HCT116 (cell line): ENCODE results near the gene RAMP2. TPM values are rescaled to one million over a fixed set of nuclear protein-coding genes. Genes with fewer than 3 reads are reported as not detected.

ENCODE experiments used
- ATAC-seq: fragments of 200-7000 bp; cut with Tn5 transposase; 2 replicates; pipeline ENCODE4 v1.9.1; 2020; ENCODE audit warnings: mild to moderate bottlenecking, moderate library complexity
- BruUV-seq: library from RNA; stranded (reverse); fragments of 400-500 nt; replicated peaks from 2 replicates; lab custom pipeline; 2021; lab: Mats Ljungman, UMichigan
- CTCF ChIA-PET: fragments of 300-600 bp; sonication (Branson Sonifier 250); formaldehyde crosslinking; loops from one replicate; lab custom pipeline; 2021; ENCODE audit warnings: antibody characterized with exemption; lab: Charles Lee
- POLR2A ChIA-PET: fragments of 300-600, 350-600 bp; sonication (Branson Sonifier 250); formaldehyde crosslinking; loops from one replicate; lab custom pipeline; 2021; ENCODE audit warnings: antibody characterized with exemption; lab: Charles Lee
- RAD21 ChIA-PET, 2 experiments: fragments of 300-600 bp; sonication (Branson Sonifier 250); formaldehyde crosslinking; loops; one replicate each; lab custom pipeline; 2023; ENCODE audit warnings: low total read pairs in 2 of 2; ENCODE audit not compliant: uncharacterized antibody in 2 of 2, unreplicated experiment in 2 of 2, low non-redundant PET in 1 of 2; lab: Charles Lee
- DNase-seq: peaks from one replicate; pipeline ENCODE4 v3.0.0-alpha.2; 2010; ENCODE audit warnings: low read depth, low spot score
- H2AFZ ChIP-seq: fragments of 200-600 bp; shearing (Covaris generic), sonication (generic); 2 replicates; pipeline ENCODE4 v1.6.1; 2017; ENCODE audit warnings: low read depth, mixed run types, mixed read lengths, antibody characterized with exemption, low read length; ENCODE audit not compliant: poor library complexity, severe bottlenecking
- H3K27ac ChIP-seq: 2 replicates; pipeline ENCODE4 v1.5.1; 2012; ENCODE audit warnings: low read depth, low read length
- H3K27me3 ChIP-seq: fragments of 200-600 bp; sonication (generic); 2 replicates; pipeline ENCODE4 v1.6.1; 2016; ENCODE audit warnings: mixed run types, low read length, mixed read lengths; ENCODE audit not compliant: insufficient read depth
- H3K36me3 ChIP-seq, 2 experiments: fragments of 200-500 bp in 1 of 2; fragments of 200-600 bp in 1 of 2; sonication (Bioruptor generic) in 1 of 2; sonication (generic) in 1 of 2; 2 replicates each; pipeline versions ENCODE4 v1.5.1 to v1.6.1; 2014 to 2016; ENCODE audit warnings: low read length in 2 of 2, inconsistent platforms in 1 of 2, mixed read lengths in 1 of 2, mixed run types in 1 of 2; ENCODE audit not compliant: insufficient read depth in 2 of 2, control insufficient read depth in 1 of 2
- H3K4me1 ChIP-seq, 2 experiments: fragments of 200-600 bp in 1 of 2; sonication (generic) in 1 of 2; 2 replicates each; pipeline versions ENCODE4 v1.5.1 to v1.6.1; 2012 to 2017; ENCODE audit warnings: low read length in 2 of 2, inconsistent platforms in 1 of 2, mild to moderate bottlenecking in 1 of 2, mixed read lengths in 1 of 2, mixed run types in 1 of 2, moderate library complexity in 1 of 2; ENCODE audit not compliant: insufficient read depth in 2 of 2, control insufficient read depth in 1 of 2
- H3K4me2 ChIP-seq: fragments of 200-600 bp; sonication (generic); 2 replicates; pipeline ENCODE4 v1.6.1; 2017; ENCODE audit warnings: mixed run types, low read length, mixed read lengths
- H3K4me3 ChIP-seq, 2 experiments: fragments of 200-600 bp in 1 of 2; sonication (generic) in 1 of 2; replicated peaks in 1 of 2; 2 replicates each; pipeline ENCODE4 v1.5.1; 2011 to 2016; ENCODE audit warnings: low read length in 2 of 2, control low read depth in 1 of 2, low read depth in 1 of 2, mild to moderate bottlenecking in 1 of 2, mixed read lengths in 1 of 2, mixed run types in 1 of 2
- H3K79me2 ChIP-seq: fragments of 200-600 bp; sonication (generic); 2 replicates; pipeline ENCODE4 v1.6.1; 2017; ENCODE audit warnings: mild to moderate bottlenecking, mixed run types, low read length, moderate library complexity, mixed read lengths; ENCODE audit not compliant: insufficient read depth
- H3K9ac ChIP-seq: fragments of 200-600 bp; sonication (generic); 2 replicates; pipeline ENCODE4 v1.6.1; 2016; ENCODE audit warnings: low read length, mixed read lengths
- H3K9me2 ChIP-seq: fragments of 200-600 bp; sonication (generic), shearing (Covaris generic); 2 replicates; pipeline ENCODE4 v1.6.1; 2017; ENCODE audit warnings: mixed run types, mild to moderate bottlenecking, moderate library complexity; ENCODE audit not compliant: insufficient read depth
- H3K9me3 ChIP-seq, 2 experiments: fragments of 200-500 bp in 1 of 2; fragments of 200-600 bp in 1 of 2; sonication (Bioruptor generic) in 1 of 2; sonication (generic) in 1 of 2; 2 replicates each; pipeline ENCODE4 v1.6.1; 2014 to 2017; ENCODE audit warnings: low read length in 2 of 2, mixed read lengths in 2 of 2, inconsistent platforms in 1 of 2, low read depth in 1 of 2, mild to moderate bottlenecking in 1 of 2, mixed run types in 1 of 2, moderate library complexity in 1 of 2; ENCODE audit not compliant: control insufficient read depth in 1 of 2, insufficient read depth in 1 of 2
- H4K20me1 ChIP-seq: fragments of 200-600 bp; sonication (generic), shearing (Covaris generic); 2 replicates; pipeline ENCODE4 v1.6.1; 2017; ENCODE audit warnings: mixed run types, mild to moderate bottlenecking, moderate library complexity; ENCODE audit not compliant: insufficient read depth
- EGR1 ChIP-seq: IDR thresholded peaks from 2 replicates; pipeline ENCODE4 v1.6.1; 2012; ENCODE audit warnings: low read depth
- ELF1 ChIP-seq: IDR thresholded peaks from 2 replicates; pipeline ENCODE4 v1.6.1; 2012; ENCODE audit warnings: low read depth, borderline replicate concordance
- EZH2phosphoT487 ChIP-seq: fragments of 200-600 bp; IDR thresholded peaks from 2 replicates; pipeline ENCODE4 v1.6.1; 2018; ENCODE audit warnings: antibody characterized with exemption, borderline replicate concordance
- POLR2AphosphoS5 ChIP-seq: IDR thresholded peaks from 2 replicates; pipeline ENCODE4 v1.6.1; 2011; ENCODE audit warnings: mild to moderate bottlenecking, low read depth, low read length, moderate library complexity
- ZNF274 ChIP-seq: fragments of 200-500 bp; sonication (Bioruptor generic); IDR thresholded peaks from 2 replicates; pipeline ENCODE4 v1.6.1; 2014; ENCODE audit warnings: mild to moderate bottlenecking, low read depth, low read length, inconsistent platforms
- intact Hi-C: fragments of 100-400 bp; cut with micrococcal nuclease; formaldehyde crosslinking; loops from 2 replicates; pipeline ENCODE4 v1.10.0; 2022
- total RNA-seq: library from RNA; stranded (reverse); gene quantifications from one replicate; pipeline ENCODE4 v1.2.1, GENCODE V29; 2021; ENCODE audit not compliant: unreplicated experiment
- TF ChIP-seq, protein P1 (sequence below): IDR thresholded peaks from 2 replicates; pipeline ENCODE4 v1.6.1; 2012

RAMP2 gene
- total RNA-seq, 1 experiment from 2014 or later: not detected

DNA sequence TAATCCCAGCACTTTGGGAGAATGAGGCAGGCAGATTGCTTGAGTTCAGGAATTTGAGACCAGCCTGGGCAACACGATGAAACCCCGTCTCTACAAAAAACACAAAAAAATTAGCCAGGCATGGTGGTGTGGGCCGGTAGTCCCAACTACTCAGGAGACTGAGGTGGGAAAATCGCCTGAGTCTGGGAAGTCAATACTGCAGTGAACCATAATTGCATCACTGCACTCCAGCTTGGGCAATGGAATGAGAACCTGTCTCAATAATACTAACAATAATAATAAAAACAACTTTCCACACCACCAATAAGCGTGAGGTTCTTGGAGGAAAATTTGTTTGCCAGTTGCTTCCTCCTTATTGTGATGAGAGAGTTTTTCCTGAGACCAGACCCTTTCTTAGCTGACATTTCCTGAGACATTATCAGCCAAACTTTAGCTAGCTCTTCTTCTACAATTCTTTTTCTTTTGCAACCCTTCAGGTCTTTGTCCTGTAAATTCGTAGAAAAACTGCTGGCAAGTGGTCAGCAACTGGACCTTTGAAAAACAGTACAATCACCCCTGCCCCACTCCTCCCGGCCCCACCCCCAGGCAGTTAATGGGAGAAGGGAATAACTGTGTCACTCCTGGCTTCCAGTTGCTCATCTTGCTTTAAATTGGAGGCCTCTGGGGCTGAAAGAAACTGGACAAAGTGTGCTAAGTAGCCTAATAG, 12.7 kb upstream of the RAMP2 start (continued):
- TF ChIP-seq EZH2phosphoT487: no peak

DNA sequence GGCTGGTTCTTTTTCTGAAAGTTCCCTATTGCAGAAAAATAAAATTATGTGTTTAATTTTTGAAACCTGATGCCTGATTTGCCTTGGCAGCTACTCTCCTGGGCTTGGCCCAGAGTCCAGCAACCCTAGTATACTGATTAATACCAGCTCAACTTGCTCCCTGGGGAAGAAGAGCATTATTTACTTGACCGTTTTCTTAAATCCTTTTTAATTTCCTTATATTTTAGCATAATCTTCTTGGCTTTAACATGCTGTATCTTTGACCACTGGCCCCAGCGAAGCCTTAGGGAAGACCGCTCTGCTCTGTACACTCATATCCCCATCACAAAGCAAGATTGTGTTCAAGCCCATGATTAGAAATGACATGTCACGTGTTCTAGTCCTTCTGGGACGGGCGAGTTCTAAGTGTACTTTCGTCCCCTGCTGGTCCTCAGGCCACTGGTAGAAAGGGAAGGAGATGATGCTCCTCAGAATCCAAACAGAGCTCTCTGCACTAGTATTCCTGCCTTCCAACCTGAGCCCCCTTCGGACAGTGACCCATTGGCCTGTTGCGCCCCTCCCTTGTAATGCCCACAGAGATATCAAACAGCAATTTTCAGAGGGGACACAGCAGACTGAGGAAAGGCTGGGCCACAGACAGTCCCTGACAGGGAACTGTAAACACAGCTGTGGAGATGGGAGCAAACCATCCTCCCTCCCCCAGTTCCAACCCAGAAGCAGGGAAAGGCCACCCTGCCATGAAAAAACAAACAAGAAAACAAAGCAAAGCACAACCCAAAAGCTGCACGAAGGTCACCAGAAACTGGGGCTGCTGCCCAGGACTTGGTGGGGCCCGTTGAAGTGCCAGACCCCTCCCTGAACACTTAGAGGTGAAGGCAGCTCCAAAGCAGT, 11.9 kb upstream of the RAMP2 start:
- H4K20me1 ChIP-seq: no peaks in the 10 kb centered on the region
- no peaks in the 10 kb centered on the region for H3K27me3 ChIP-seq
- ATAC-seq (no peak), DNase-seq (no peak)
- peaks cover 0 to 6% of the 10 kb centered on the region in 2 experiments; a peak in 3 of 4 replicates for H3K4me1 ChIP-seq
- no peak overlapping the region for H3K27ac ChIP-seq
- BruUV-seq: no TSS peak
- POLR2A ChIA-PET: interaction anchor here (0.7 kb wide), 1 partner anchor 567 kb away, joined by 3 read pairs; no protein-coding TSS in a partner anchor
- H3K4me2 ChIP-seq: no peak overlapping the region
- H3K9ac ChIP-seq: no peak overlapping the region
- peaks cover 3% of the 10 kb centered on the region; the same call in 1 of the 2 replicates for H3K79me2 ChIP-seq
- H3K4me3 ChIP-seq: no peak overlapping the region
- no peaks in the 10 kb centered on the region for H3K9me2 ChIP-seq
- CTCF ChIA-PET: interaction anchor here (1.7 to 3.1 kb wide), 2 partner anchors 11 to 15 kb away, joined by 4 to 24 read pairs; no protein-coding TSS in a partner anchor
- no peaks in the 10 kb centered on the region for H3K9me3 ChIP-seq
- TF ChIP-seq EGR1 (no peak), ZNF274 (no peak), POLR2AphosphoS5 (no peak), ELF1 (no peak)
- TF ChIP-seq, protein P1, sequence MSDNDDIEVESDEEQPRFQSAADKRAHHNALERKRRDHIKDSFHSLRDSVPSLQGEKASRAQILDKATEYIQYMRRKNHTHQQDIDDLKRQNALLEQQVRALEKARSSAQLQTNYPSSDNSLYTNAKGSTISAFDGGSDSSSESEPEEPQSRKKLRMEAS: no peak
- TF ChIP-seq, all 23 proteins: peak for 0
- Histone ChIP-seq H2AFZ (no peak overlapping the region), H3K36me3 (no peaks in the 10 kb centered on the region)
- intact Hi-C loops: no loop called here
- RAD21 ChIA-PET: no interaction called here
